K562 (cell line): ENCODE measurements around the gene FADS1. TPM values are rescaled to one million over a fixed set of nuclear protein-coding genes. Genes with fewer than 3 reads are reported as not detected.

ENCODE experiments used
- ATAC-seq: fragments of 200-7000 bp; cut with Tn5 transposase; 3 replicates; pipeline ENCODE4 v1.9.1; 2020; ENCODE audit warnings: moderate library complexity
- BruUV-seq: library from RNA; stranded (reverse); fragments of 400-500 nt; replicated peaks from 2 replicates; lab custom pipeline; 2021; lab: Mats Ljungman, UMichigan
- CTCF ChIA-PET: fragments of 300-600 bp; formaldehyde crosslinking; extraction: SDS; loops from one replicate; lab custom pipeline; 2021; ENCODE audit warnings: low intra/inter-chr PET ratio; lab: Yijun Ruan, JAX
- POLR2A ChIA-PET: fragments of 300-600, 350-650 bp; sonication (Branson Sonifier 250); formaldehyde crosslinking; extraction: SDS; loops from one replicate; lab custom pipeline; 2021; ENCODE audit warnings: antibody characterized with exemption, inconsistent platforms; lab: Yijun Ruan, JAX
- DNase-seq, 4 experiments: peaks; one replicate each; pipeline versions ENCODE4 v3.0.0 to v3.0.0-alpha.2; 2011 to 2018; ENCODE audit warnings: low spot score in 3 of 4, mixed read lengths in 3 of 4; ENCODE audit errors: extremely low read depth in 1 of 4
- FAIRE-seq: peaks from 2 replicates; lab custom pipeline; 2011; peaks lifted over from hg19 to GRCh38; lab: Jason Lieb, UNC
- H2AFZ ChIP-seq: 2 replicates; pipeline ENCODE4 v1.6.0; 2011; ENCODE audit warnings: low read depth, low read length, control low read depth, inconsistent platforms
- H3K27ac ChIP-seq: fragments of 200-600 bp; 3 replicates; pipeline ENCODE4 v1.8.0; 2011; ENCODE audit warnings: low read depth, mild to moderate bottlenecking, control low read depth, inconsistent platforms, low read length, moderate library complexity, mixed read lengths; ENCODE audit errors: extremely low read depth
- H3K27me3 ChIP-seq, 2 experiments: fragments of 300-600 bp in 1 of 2; 2 replicates in 1 of 2; 3 replicates in 1 of 2; pipeline versions ENCODE4 v1.6.0 to v1.8.0; 2011; ENCODE audit warnings: inconsistent platforms in 2 of 2, low read length in 2 of 2, mild to moderate bottlenecking in 1 of 2, mixed read lengths in 1 of 2, moderate library complexity in 1 of 2; ENCODE audit not compliant: control insufficient read depth in 2 of 2, insufficient read depth in 2 of 2
- H3K36me3 ChIP-seq: fragments of 300-600 bp; 3 replicates; pipeline ENCODE4 v1.8.0; 2011; ENCODE audit warnings: mild to moderate bottlenecking, low read length, inconsistent platforms; ENCODE audit not compliant: control insufficient read depth, insufficient read depth
- H3K4me1 ChIP-seq, 2 experiments: fragments of 200-600 bp in 1 of 2; replicated peaks in 1 of 2; 2 replicates in 1 of 2; 3 replicates in 1 of 2; pipeline versions ENCODE4 v1.5.1 to v1.8.0; 2011; ENCODE audit warnings: inconsistent platforms in 2 of 2, low read length in 2 of 2, mild to moderate bottlenecking in 1 of 2, mixed read lengths in 1 of 2, moderate library complexity in 1 of 2; ENCODE audit not compliant: control insufficient read depth in 2 of 2, insufficient read depth in 2 of 2
- H3K4me2 ChIP-seq: 2 replicates; pipeline ENCODE4 v1.6.1; 2011; ENCODE audit warnings: low read length, control low read depth, inconsistent platforms, mixed read lengths; ENCODE audit not compliant: insufficient read depth
- H3K4me3 ChIP-seq: fragments of 200-600 bp; sonication (generic), shearing (Covaris generic); 2 replicates; pipeline ENCODE4 v1.5.1; 2016; ENCODE audit warnings: control low read depth, inconsistent platforms
- H3K79me2 ChIP-seq: fragments of 200-600 bp; 3 replicates; pipeline ENCODE4 v1.8.0; 2011; ENCODE audit warnings: low read length, inconsistent platforms; ENCODE audit not compliant: control insufficient read depth, insufficient read depth
- H3K9ac ChIP-seq, 2 experiments: 2 replicates each; pipeline versions ENCODE4 v1.6.0 to v1.6.1; 2011; ENCODE audit warnings: low read depth in 2 of 2, low read length in 2 of 2, control low read depth in 1 of 2, inconsistent platforms in 1 of 2, mild to moderate bottlenecking in 1 of 2, mixed read lengths in 1 of 2; ENCODE audit not compliant: insufficient read depth in 1 of 2
- H3K9me1 ChIP-seq: one replicate; pipeline ENCODE4 v1.6.0; 2011; ENCODE audit warnings: inconsistent platforms, mild to moderate bottlenecking, low read length, moderate library complexity; ENCODE audit not compliant: control insufficient read depth, insufficient read depth
- H3K9me3 ChIP-seq: replicated peaks from 2 replicates; pipeline ENCODE4 v1.5.1; 2011; ENCODE audit warnings: low read depth, low read length, inconsistent platforms; ENCODE audit not compliant: control insufficient read depth, insufficient read depth
- H4K20me1 ChIP-seq: replicated peaks from 2 replicates; pipeline ENCODE4 v1.6.1; 2011; ENCODE audit warnings: low read length, inconsistent platforms, mixed read lengths; ENCODE audit not compliant: control insufficient read depth, insufficient read depth
- BCOR ChIP-seq: fragments of 450-650 bp; IDR thresholded peaks from 2 replicates; pipeline ENCODE4 v1.6.1; 2016
- KDM1A ChIP-seq, 2 experiments: fragments of 450-650 bp; IDR thresholded peaks; 2 replicates each; pipeline ENCODE4 v1.6.1; 2016; ENCODE audit warnings: mild to moderate bottlenecking in 2 of 2
- MTF1 ChIP-seq: fragments of 250-450 bp; sonication (Bioruptor Pico); IDR thresholded peaks from 2 replicates; pipeline ENCODE4 v1.9.0; 2021; ENCODE audit warnings: moderate library complexity, mild to moderate bottlenecking, inconsistent platforms, borderline replicate concordance
- PCBP2 ChIP-seq: fragments of 200-400 bp; formaldehyde crosslinking; IDR thresholded peaks from 2 replicates; pipeline ENCODE4 v1.6.1; 2018; ENCODE audit warnings: low read length, low read depth, mild to moderate bottlenecking, moderate library complexity; ENCODE audit not compliant: poor library complexity, severe bottlenecking
- POLR2B ChIP-seq: fragments of 450-650 bp; IDR thresholded peaks from 2 replicates; pipeline ENCODE4 v1.6.1; 2018; ENCODE audit warnings: low read depth; ENCODE audit not compliant: partially characterized antibody
- RBM17 ChIP-seq: fragments of 200-400 bp; formaldehyde crosslinking; IDR thresholded peaks from 2 replicates; pipeline ENCODE4 v1.6.1; 2017; ENCODE audit warnings: low read depth, mild to moderate bottlenecking, low read length, borderline replicate concordance
- ZNF324 ChIP-seq: fragments of 250-450 bp; sonication (Bioruptor Pico); IDR thresholded peaks from 2 replicates; pipeline ENCODE4 v1.4.0; 2020; ENCODE audit warnings: mild to moderate bottlenecking
- ZNF436 ChIP-seq: fragments of 250-450, 450-650 bp; sonication (Bioruptor Pico); formaldehyde crosslinking; IDR thresholded peaks from 2 replicates; pipeline ENCODE4 v1.7.0; 2020; ENCODE audit warnings: mild to moderate bottlenecking
- ZSCAN32 ChIP-seq: fragments of 450-650 bp; formaldehyde crosslinking; IDR thresholded peaks from 2 replicates; pipeline ENCODE4 v1.4.0; 2020; ENCODE audit warnings: mild to moderate bottlenecking, moderate library complexity
- WGBS: fragments of 100-300 bp; shearing (Covaris generic); methylation state at CpG from one replicate; pipeline ENCODE4 v1.1.6; 2016; ENCODE audit warnings: low coverage, mixed read lengths; ENCODE audit not compliant: insufficient coverage; ENCODE audit errors: missing lambda C conversion rate; 5-methylcytosine and 5-hydroxymethylcytosine counted together
- in situ Hi-C: fragments of 300-500 bp; cut with MboI; formaldehyde crosslinking; loops from 4 replicates; pipeline ENCODE4 v1.15.0; 2018; ENCODE audit warnings: inconsistent platforms, mixed read lengths
- intact Hi-C: fragments of 100-400 bp; cut with micrococcal nuclease; formaldehyde crosslinking; loops from 2 replicates; pipeline ENCODE4 v1.14.2; 2022
- polyA plus RNA-seq, 8 experiments: library from polyadenylated mRNA; depleted of rRNA in 4 of 8; stranded (reverse) in 5 of 8; unstranded in 3 of 8; fragments of >200 nt; fragmentation: Nextera tagmentation in 2 of 8; fragmentation: Illumina TruSeq in 1 of 8; extraction: Ambion mirVana in 2 of 8; extraction: Trizol in 1 of 8; gene quantifications; 2 replicates each; pipeline versions ENCODE4 v1.2.1 to v1.2.3, GENCODE V29; 2011 to 2014; ENCODE audit warnings: inconsistent platforms in 1 of 8, missing spikeins in 1 of 8
- total RNA-seq, 7 experiments: library from RNA; depleted of rRNA in 6 of 7; stranded (reverse); fragments of >200 nt in 6 of 7; fragmentation: Illumina TruSeq in 2 of 7; extraction: Trizol in 2 of 7; gene quantifications; 2 replicates each; pipeline versions ENCODE4 v1.2.1 to v1.2.3, GENCODE V29; 2011 to 2021; ENCODE audit warnings: low replicate concordance in 1 of 7
- TF ChIP-seq, protein P1 (sequence below): fragments of 450-650 bp; formaldehyde crosslinking; IDR thresholded peaks from 2 replicates; pipeline ENCODE4 v1.4.0; 2020; ENCODE audit warnings: mild to moderate bottlenecking
- TF ChIP-seq, protein P2 (sequence below): IDR thresholded peaks from 2 replicates; pipeline ENCODE4 v1.6.1; 2011; ENCODE audit not compliant: insufficient read length; ENCODE audit errors: extremely low read depth
- TF ChIP-seq, protein P3 (sequence below): fragments of 250-450 bp; sonication (Bioruptor Pico); IDR thresholded peaks from 2 replicates; pipeline ENCODE4 v1.5.0; 2021
- TF ChIP-seq, protein P4 (sequence below): conservative IDR thresholded peaks from 2 replicates; pipeline ENCODE4 v1.6.1; 2011; ENCODE audit warnings: low read depth, mild to moderate bottlenecking, low read length; ENCODE audit not compliant: control insufficient read depth
- TF ChIP-seq, protein P5 (sequence below), 2 experiments: IDR thresholded peaks; 2 replicates each; pipeline ENCODE4 v1.6.1; 2012; ENCODE audit warnings: improper control_type of control experiment in 2 of 2, low read depth in 2 of 2, low read length in 2 of 2, borderline replicate concordance in 1 of 2

Gene FADS1
- total and polyA plus RNA-seq, 9 of the 15 experiments (the other 6 are each of a cell fraction or from before 2014, with no cell fraction given), result 110 to 864 (median 364) TPM

DNA sequence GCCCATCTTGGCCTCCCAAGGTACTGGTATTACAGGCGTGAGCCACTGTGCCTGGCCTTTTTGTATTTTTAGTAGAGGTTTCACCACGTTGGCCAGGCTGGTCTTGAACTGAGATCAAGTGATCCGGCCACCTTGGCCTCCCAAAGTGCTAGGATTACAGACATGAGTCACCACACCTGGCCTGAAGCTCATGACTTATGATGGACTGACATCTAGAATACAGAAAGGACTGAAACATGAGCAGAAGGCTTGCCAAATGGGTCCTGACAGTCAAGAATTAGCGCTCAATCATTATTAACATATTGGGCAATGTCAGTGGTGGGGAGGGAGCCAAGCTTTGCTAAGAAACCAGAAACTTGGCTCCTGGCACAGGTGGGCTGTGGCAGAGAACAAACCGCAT lies 5.0 kb downstream of the FADS1 start:
- Histone ChIP-seq H3K79me2 (peaks cover 72% of the 10 kb centered on the region), H3K36me3 (peaks cover 83% of the 10 kb centered on the region), H3K4me2 (no peak overlapping the region), H3K27ac (peak overlapping the region; percentile 2; the same call in 1 of the 3 replicates), H3K9me1 (no peaks in the 10 kb centered on the region), H3K4me3 (no peak overlapping the region), H2AFZ (no peak overlapping the region), H3K4me1 (peaks cover 20 to 41% of the 10 kb centered on the region in 2 experiments; a peak in 4 of 5 replicates), H4K20me1 (no peaks in the 10 kb centered on the region), H3K9me3 (no peaks in the 10 kb centered on the region), H3K9ac (no peak overlapping the region; a peak in 1 of 4 replicates), H3K27me3 (no peaks in the 10 kb centered on the region; a peak in 1 of 5 replicates)
- DNase-seq (no peak), ATAC-seq (no peak), FAIRE-seq (no peak)
- CTCF ChIA-PET, result no interaction called here
- POLR2A ChIA-PET, result interaction anchor here (0.9 to 5.9 kb wide), 4 partner anchors 10 to 30 kb away, joined by 3 to 48 read pairs (median 4); no protein-coding TSS in a partner anchor
- BruUV-seq, result no TSS peak
- 93% methylated on average over 5 of the region's 5 CpGs for WGBS
- no peak for TF ChIP-seq POLR2B
- TF ChIP-seq RBM17, result no peak
- no peak for TF ChIP-seq MTF1 (CRISPR knock-in tag)
- TF ChIP-seq KDM1A (IDR thresholded peaks at IDR 0.05), result no peak
- TF ChIP-seq ZSCAN32 (CRISPR knock-in tag), result no peak
- TF ChIP-seq ZNF436 (CRISPR knock-in tag), result no peak
- TF ChIP-seq, protein P1, sequence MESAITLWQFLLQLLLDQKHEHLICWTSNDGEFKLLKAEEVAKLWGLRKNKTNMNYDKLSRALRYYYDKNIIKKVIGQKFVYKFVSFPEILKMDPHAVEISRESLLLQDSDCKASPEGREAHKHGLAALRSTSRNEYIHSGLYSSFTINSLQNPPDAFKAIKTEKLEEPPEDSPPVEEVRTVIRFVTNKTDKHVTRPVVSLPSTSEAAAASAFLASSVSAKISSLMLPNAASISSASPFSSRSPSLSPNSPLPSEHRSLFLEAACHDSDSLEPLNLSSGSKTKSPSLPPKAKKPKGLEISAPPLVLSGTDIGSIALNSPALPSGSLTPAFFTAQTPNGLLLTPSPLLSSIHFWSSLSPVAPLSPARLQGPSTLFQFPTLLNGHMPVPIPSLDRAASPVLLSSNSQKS (CRISPR knock-in tag), result no peak
- TF ChIP-seq BCOR, result no peak
- TF ChIP-seq, protein P2, sequence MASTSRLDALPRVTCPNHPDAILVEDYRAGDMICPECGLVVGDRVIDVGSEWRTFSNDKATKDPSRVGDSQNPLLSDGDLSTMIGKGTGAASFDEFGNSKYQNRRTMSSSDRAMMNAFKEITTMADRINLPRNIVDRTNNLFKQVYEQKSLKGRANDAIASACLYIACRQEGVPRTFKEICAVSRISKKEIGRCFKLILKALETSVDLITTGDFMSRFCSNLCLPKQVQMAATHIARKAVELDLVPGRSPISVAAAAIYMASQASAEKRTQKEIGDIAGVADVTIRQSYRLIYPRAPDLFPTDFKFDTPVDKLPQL, result no peak
- TF ChIP-seq ZNF324 (CRISPR knock-in tag), result no peak
- TF ChIP-seq, protein P3, sequence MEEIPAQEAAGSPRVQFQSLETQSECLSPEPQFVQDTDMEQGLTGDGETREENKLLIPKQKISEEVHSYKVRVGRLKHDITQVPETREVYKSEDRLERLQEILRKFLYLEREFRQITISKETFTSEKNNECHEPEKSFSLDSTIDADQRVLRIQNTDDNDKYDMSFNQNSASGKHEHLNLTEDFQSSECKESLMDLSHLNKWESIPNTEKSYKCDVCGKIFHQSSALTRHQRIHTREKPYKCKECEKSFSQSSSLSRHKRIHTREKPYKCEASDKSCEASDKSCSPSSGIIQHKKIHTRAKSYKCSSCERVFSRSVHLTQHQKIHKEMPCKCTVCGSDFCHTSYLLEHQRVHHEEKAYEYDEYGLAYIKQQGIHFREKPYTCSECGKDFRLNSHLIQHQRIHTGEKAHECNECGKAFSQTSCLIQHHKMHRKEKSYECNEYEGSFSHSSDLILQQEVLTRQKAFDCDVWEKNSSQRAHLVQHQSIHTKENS (CRISPR knock-in tag), result no peak
- TF ChIP-seq, protein P4, sequence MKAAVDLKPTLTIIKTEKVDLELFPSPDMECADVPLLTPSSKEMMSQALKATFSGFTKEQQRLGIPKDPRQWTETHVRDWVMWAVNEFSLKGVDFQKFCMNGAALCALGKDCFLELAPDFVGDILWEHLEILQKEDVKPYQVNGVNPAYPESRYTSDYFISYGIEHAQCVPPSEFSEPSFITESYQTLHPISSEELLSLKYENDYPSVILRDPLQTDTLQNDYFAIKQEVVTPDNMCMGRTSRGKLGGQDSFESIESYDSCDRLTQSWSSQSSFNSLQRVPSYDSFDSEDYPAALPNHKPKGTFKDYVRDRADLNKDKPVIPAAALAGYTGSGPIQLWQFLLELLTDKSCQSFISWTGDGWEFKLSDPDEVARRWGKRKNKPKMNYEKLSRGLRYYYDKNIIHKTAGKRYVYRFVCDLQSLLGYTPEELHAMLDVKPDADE, result no peak
- no peak for TF ChIP-seq PCBP2
- TF ChIP-seq, protein P5, sequence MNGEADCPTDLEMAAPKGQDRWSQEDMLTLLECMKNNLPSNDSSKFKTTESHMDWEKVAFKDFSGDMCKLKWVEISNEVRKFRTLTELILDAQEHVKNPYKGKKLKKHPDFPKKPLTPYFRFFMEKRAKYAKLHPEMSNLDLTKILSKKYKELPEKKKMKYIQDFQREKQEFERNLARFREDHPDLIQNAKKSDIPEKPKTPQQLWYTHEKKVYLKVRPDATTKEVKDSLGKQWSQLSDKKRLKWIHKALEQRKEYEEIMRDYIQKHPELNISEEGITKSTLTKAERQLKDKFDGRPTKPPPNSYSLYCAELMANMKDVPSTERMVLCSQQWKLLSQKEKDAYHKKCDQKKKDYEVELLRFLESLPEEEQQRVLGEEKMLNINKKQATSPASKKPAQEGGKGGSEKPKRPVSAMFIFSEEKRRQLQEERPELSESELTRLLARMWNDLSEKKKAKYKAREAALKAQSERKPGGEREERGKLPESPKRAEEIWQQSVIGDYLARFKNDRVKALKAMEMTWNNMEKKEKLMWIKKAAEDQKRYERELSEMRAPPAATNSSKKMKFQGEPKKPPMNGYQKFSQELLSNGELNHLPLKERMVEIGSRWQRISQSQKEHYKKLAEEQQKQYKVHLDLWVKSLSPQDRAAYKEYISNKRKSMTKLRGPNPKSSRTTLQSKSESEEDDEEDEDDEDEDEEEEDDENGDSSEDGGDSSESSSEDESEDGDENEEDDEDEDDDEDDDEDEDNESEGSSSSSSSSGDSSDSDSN (IDR thresholded peaks at IDR 0.05; ENCODE audit: borderline replicate concordance in 1 of 2, low read depth in 2 of 2, low read length in 2 of 2), result no peak
- in situ Hi-C loops (no loop called here), intact Hi-C loops (no loop called here)
